ENCODE measurements around the gene NPHP4. TPM values are rescaled to one million over a fixed set of nuclear protein-coding genes. Genes with fewer than 3 reads are reported as not detected.

The NPHP4 gene
- polyA plus RNA-seq, 1 donor (not counting 4 experiments of a cell fraction or from before 2014, with no cell fraction given): 3.7 TPM

GRCh38 chr1:5833911-5834310 is 158.3 kb downstream of the NPHP4 start:
- dilution Hi-C loops (cut with MboI; ENCODE audit: extremely low pct_ligation_motif_present, low sequenced_read_pairs): no loop called here
- FAIRE-seq: no peak
- H3K27me3 ChIP-seq (ENCODE audit: control insufficient read depth, extremely low read depth, insufficient read depth, low read length): no peaks in the 10 kb centered on the region

GRCh38 chr1:5832916-5833895 is 159.0 kb downstream of the NPHP4 start:
- Histone ChIP-seq H3K4me3 (ENCODE audit: control insufficient read depth in 2 of 3, extremely low read depth in 1 of 3, insufficient read depth in 2 of 3, low read depth in 1 of 3, low read length in 3 of 3) (no peak overlapping the region), H3K9me3 (ENCODE audit: control insufficient read depth, low read depth, low read length) (no peaks in the 10 kb centered on the region), H3K27me3 (ENCODE audit: control insufficient read depth, extremely low read depth, insufficient read depth, low read length) (no peaks in the 10 kb centered on the region), H3K4me1 (ENCODE audit: control insufficient read depth, extremely low read depth, insufficient read depth, low read length) (no peaks in the 10 kb centered on the region), H4K20me1 (ENCODE audit: control insufficient read depth, extremely low read depth, insufficient read depth, low read length) (no peaks in the 10 kb centered on the region), H2AFZ (ENCODE audit: control insufficient read depth, low read length) (no peak overlapping the region), H3K4me2 (ENCODE audit: control insufficient read depth, extremely low read depth, insufficient read depth, low read depth, low read length) (no peak overlapping the region), H3K79me2 (ENCODE audit: control insufficient read depth, insufficient read depth, low read length) (no peaks in the 10 kb centered on the region), H3K9me1 (ENCODE audit: control insufficient read depth, extremely low read depth, insufficient read depth, low read length) (no peaks in the 10 kb centered on the region), H3K36me3 (ENCODE audit: control insufficient read depth in 2 of 2, extremely low read depth in 1 of 2, insufficient read depth in 2 of 2, low read length in 2 of 2) (no peaks in the 10 kb centered on the region), H3K27ac (ENCODE audit: control insufficient read depth, insufficient read depth, low read length) (no peak overlapping the region), H3K9ac (ENCODE audit: control insufficient read depth, extremely low read depth, insufficient read depth, low read length) (no peak overlapping the region)
- TF ChIP-seq CTCF (optimal IDR thresholded peaks at IDR 0.05 in 1 of 3, IDR thresholded peaks at IDR 0.05 in 1 of 3, conservative IDR thresholded peaks at IDR 0.05 in 1 of 3; ENCODE audit: extremely low read depth in 1 of 3, insufficient read depth in 2 of 3, low read length in 3 of 3): no peak
- TF ChIP-seq EZH2 (IDR thresholded peaks at IDR 0.05; ENCODE audit: low read length): no peak
- dilution Hi-C loops (cut with MboI; ENCODE audit: extremely low pct_ligation_motif_present, low sequenced_read_pairs): no loop called here
- DNase-seq (ENCODE audit: low read depth, low spot score): no peak
- FAIRE-seq: no peak

More at GRCh38 chr1:5833911-5834310, 158.3 kb downstream of the NPHP4 start:
- Histone ChIP-seq H3K9ac (ENCODE audit: control insufficient read depth, extremely low read depth, insufficient read depth, low read length) (no peak overlapping the region), H3K79me2 (ENCODE audit: control insufficient read depth, insufficient read depth, low read length) (no peaks in the 10 kb centered on the region), H3K4me3 (ENCODE audit: control insufficient read depth in 2 of 3, extremely low read depth in 1 of 3, insufficient read depth in 2 of 3, low read depth in 1 of 3, low read length in 3 of 3) (no peak overlapping the region), H3K36me3 (ENCODE audit: control insufficient read depth in 2 of 2, extremely low read depth in 1 of 2, insufficient read depth in 2 of 2, low read length in 2 of 2) (no peaks in the 10 kb centered on the region), H3K4me2 (ENCODE audit: control insufficient read depth, extremely low read depth, insufficient read depth, low read depth, low read length) (no peak overlapping the region), H3K9me3 (ENCODE audit: control insufficient read depth, low read depth, low read length) (no peaks in the 10 kb centered on the region), H4K20me1 (ENCODE audit: control insufficient read depth, extremely low read depth, insufficient read depth, low read length) (no peaks in the 10 kb centered on the region), H2AFZ (ENCODE audit: control insufficient read depth, low read length) (no peak overlapping the region), H3K9me1 (ENCODE audit: control insufficient read depth, extremely low read depth, insufficient read depth, low read length) (no peaks in the 10 kb centered on the region), H3K4me1 (ENCODE audit: control insufficient read depth, extremely low read depth, insufficient read depth, low read length) (no peaks in the 10 kb centered on the region), H3K27ac (ENCODE audit: control insufficient read depth, insufficient read depth, low read length) (no peak overlapping the region)
- TF ChIP-seq CTCF (optimal IDR thresholded peaks at IDR 0.05 in 1 of 3, IDR thresholded peaks at IDR 0.05 in 1 of 3, conservative IDR thresholded peaks at IDR 0.05 in 1 of 3; ENCODE audit: extremely low read depth in 1 of 3, insufficient read depth in 2 of 3, low read length in 3 of 3): no peak
- no peak for TF ChIP-seq EZH2 (IDR thresholded peaks at IDR 0.05; ENCODE audit: low read length)
- no peak for DNase-seq (ENCODE audit: low read depth, low spot score)
